T-helper 9 cell (primary cell): ENCODE data around the gene CELA2B.
"Not testable (repeated sequence)": the region's sequence is repeated elsewhere in the genome, so short reads cannot be mapped to it uniquely, and the experiment has no call there.

ENCODE experiments used
- DNase-seq: peaks from one replicate; pipeline ENCODE4 v3.0.0-alpha.2; 2020

CELA2B gene

GRCh38 chr1:15469361-15469760 lies 6.5 kb upstream of the CELA2B start:
- no peak for DNase-seq

GRCh38 chr1:15469821-15470448 lies 6.0 kb upstream of the CELA2B start:
- DNase-seq: not testable (repeated sequence)

GRCh38 chr1:15471067-15471466 lies 4.8 kb upstream of the CELA2B start:
- not testable (repeated sequence) for DNase-seq

- not testable (repeated sequence) for DNase-seq
Measured at GRCh38 chr1:15471723-15472122, 4.2 kb upstream of the CELA2B start.

- no peak for DNase-seq
Measured at GRCh38 chr1:15472587-15472986, 3.3 kb upstream of the CELA2B start.

GRCh38 chr1:15476927-15477326 lies 1.0 kb downstream of the CELA2B start:
- DNase-seq: no peak

- no peak for DNase-seq
Measured at GRCh38 chr1:15477646-15478212, 1.8 kb downstream of the CELA2B start.

GRCh38 chr1:15479654-15480347 lies 3.9 kb downstream of the CELA2B start:
- DNase-seq: no peak

GRCh38 chr1:15482455-15482854 lies 6.6 kb downstream of the CELA2B start:
- not testable (repeated sequence) for DNase-seq

GRCh38 chr1:15482983-15483543 lies 7.2 kb downstream of the CELA2B start:
- DNase-seq: not testable (repeated sequence)

- DNase-seq: no peak
Measured at GRCh38 chr1:15483971-15484370, 8.1 kb downstream of the CELA2B start.

- not testable (repeated sequence) for DNase-seq
Measured at GRCh38 chr1:15484443-15484842, 8.5 kb downstream of the CELA2B start.

GRCh38 chr1:15485636-15486035 lies 9.7 kb downstream of the CELA2B start:
- DNase-seq: no peak

GRCh38 chr1:15486844-15487610 lies 11.1 kb downstream of the CELA2B start:
- not testable (repeated sequence) for DNase-seq

GRCh38 chr1:15488371-15488770 lies 12.5 kb downstream of the CELA2B start:
- no peak for DNase-seq

GRCh38 chr1:15489052-15489736 lies 13.3 kb downstream of the CELA2B start:
- no peak for DNase-seq

GRCh38 chr1:15491010-15491409 lies 15.1 kb downstream of the CELA2B start:
- not testable (repeated sequence) for DNase-seq

GRCh38 chr1:15492596-15492995 lies 16.7 kb downstream of the CELA2B start:
- DNase-seq: no peak

GRCh38 chr1:15493869-15494390 lies 18.0 kb downstream of the CELA2B start:
- no peak for DNase-seq

- DNase-seq: no peak
Measured at GRCh38 chr1:15500184-15501178, 24.6 kb downstream of the CELA2B start.
